HG03439 (cell line): Measurements from ENCODE around the gene CFAP410.
"Not testable (repeated sequence)": the region's sequence is repeated elsewhere in the genome, so short reads cannot be mapped to it uniquely, and the experiment has no call there.

Experiments used
- ATAC-seq: cut with Tn5 transposase; IDR thresholded peaks from one replicate; pipeline ENCODE4 v1.9.1; 2021; ENCODE audit warnings: mild to moderate bottlenecking, moderate library complexity; ENCODE audit not compliant: unreplicated experiment

CFAP410 gene

GRCh38 chr21:44370027-44370735 is 31.0 kb upstream of the CFAP410 start:
- ATAC-seq, result no peak

GRCh38 chr21:44368711-44369446 is 29.7 kb upstream of the CFAP410 start:
- no peak for ATAC-seq

- ATAC-seq, result no peak
Observed at GRCh38 chr21:44366586-44367211, 27.5 kb upstream of the CFAP410 start.

GRCh38 chr21:44365967-44366585 is 26.9 kb upstream of the CFAP410 start:
- ATAC-seq, result no peak

GRCh38 chr21:44365251-44365966 is 26.2 kb upstream of the CFAP410 start:
- no peak for ATAC-seq

GRCh38 chr21:44364151-44365053 is 25.2 kb upstream of the CFAP410 start:
- no peak for ATAC-seq

- ATAC-seq, result no peak
Observed at GRCh38 chr21:44363278-44363677, 24.1 kb upstream of the CFAP410 start.

GRCh38 chr21:44361903-44362302 is 22.7 kb upstream of the CFAP410 start:
- ATAC-seq, result not testable (repeated sequence)

GRCh38 chr21:44360159-44360558 is 21.0 kb upstream of the CFAP410 start:
- no peak for ATAC-seq

- ATAC-seq, result no peak
Observed at GRCh38 chr21:44359396-44359795, 20.2 kb upstream of the CFAP410 start.

- no peak for ATAC-seq
Observed at GRCh38 chr21:44357064-44357837, 18.1 kb upstream of the CFAP410 start.

- ATAC-seq, result no peak
Observed at GRCh38 chr21:44356636-44357035, 17.4 kb upstream of the CFAP410 start.

GRCh38 chr21:44356160-44356559 is 17.0 kb upstream of the CFAP410 start:
- ATAC-seq, result no peak

GRCh38 chr21:44354775-44355771 is 15.9 kb upstream of the CFAP410 start:
- ATAC-seq, result no peak

GRCh38 chr21:44354001-44354405 is 14.8 kb upstream of the CFAP410 start:
- no peak for ATAC-seq

GRCh38 chr21:44353191-44353970 is 14.2 kb upstream of the CFAP410 start, which contains the start of gene TRPM2:
Gene TRPM2 (plus strand): TSS chr21:44353621. CDS start chr21:44353701, 80 bp downstream.
- no peak for ATAC-seq

GRCh38 chr21:44352253-44352860 is 13.2 kb upstream of the CFAP410 start:
- ATAC-seq, result no peak
